HG03159 (cell line): ENCODE results near the gene PDIA5.
"Not testable (repeated sequence)": the region's sequence is repeated elsewhere in the genome, so short reads cannot be mapped to it uniquely, and the experiment has no call there.

ENCODE experiments used
- ATAC-seq: cut with Tn5 transposase; IDR thresholded peaks from one replicate; pipeline ENCODE4 v1.9.1; 2021; ENCODE audit warnings: mild to moderate bottlenecking, moderate library complexity; ENCODE audit not compliant: unreplicated experiment

The PDIA5 gene

DNA sequence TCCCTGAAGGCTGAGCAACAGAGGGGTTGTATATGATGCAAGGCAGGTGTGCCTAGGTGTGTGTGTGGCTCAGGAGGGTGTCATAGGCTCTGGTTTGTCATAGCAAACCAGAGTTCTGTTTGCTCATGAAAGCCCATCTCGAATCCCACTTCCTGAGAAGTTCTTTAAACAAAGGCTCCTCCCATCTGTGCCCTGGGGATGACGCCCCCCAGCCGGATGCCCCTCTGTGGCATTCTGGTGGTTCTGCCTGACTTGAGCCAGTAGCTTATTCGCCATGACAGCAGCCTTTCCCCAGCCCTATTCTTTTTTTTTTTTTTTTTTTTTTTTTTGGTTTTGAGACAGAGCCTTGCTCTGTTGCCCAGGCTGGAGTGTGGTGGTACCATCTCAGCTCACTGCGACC is 45.4 kb downstream of the PDIA5 start:
- ATAC-seq = no peak

- not testable (repeated sequence) for ATAC-seq
Measured at GRCh38 chr3:123112656-123113055, 45.8 kb downstream of the PDIA5 start.

DNA sequence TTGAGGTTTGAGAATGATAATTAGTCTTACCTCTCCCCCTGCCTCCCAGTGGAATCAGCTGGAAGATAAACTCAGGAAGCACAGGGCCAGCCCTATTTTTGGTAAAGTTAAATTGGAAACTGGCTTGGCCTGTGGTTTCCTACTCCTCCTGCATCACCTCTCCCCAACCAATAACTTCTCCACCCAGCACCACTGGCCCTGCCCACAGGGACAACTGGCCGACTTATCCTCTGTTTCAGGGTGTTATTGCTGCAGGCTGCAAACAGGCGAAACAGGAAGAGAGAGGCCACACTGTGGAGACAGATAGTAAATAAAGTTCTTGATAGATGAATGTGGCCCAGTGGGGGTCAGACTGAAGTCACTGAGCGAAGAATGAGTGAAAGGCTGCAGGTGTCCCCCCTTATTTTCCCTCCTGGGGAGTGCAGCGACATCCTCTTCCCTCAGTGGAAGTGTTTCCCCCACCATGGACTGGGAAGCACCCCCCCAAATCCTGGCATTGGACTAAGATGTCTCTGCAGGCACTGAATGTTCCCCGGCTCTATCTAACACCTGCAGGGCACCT is 47.1 kb downstream of the PDIA5 start:
- ATAC-seq = no peak

DNA sequence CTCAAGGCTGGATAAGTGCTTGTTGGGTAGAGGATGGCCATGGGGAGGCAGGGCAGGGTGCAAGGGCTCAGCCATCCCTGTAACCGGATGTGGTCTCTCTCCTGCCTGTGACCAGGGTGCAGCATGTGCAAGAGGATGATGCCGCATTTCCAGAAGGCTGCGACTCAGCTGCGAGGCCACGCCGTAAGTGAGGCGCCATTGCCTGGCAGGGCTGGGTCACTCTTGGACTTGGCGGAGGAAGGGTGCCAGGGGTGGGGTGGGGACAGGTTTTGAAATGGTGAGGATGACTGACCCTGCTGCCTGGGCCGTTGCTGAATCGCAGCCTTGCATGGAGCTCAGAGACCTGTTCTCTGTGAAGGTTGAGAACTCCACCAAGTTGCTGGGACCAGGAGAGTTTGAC is 49.3 kb downstream of the PDIA5 start:
- ATAC-seq = no peak

DNA sequence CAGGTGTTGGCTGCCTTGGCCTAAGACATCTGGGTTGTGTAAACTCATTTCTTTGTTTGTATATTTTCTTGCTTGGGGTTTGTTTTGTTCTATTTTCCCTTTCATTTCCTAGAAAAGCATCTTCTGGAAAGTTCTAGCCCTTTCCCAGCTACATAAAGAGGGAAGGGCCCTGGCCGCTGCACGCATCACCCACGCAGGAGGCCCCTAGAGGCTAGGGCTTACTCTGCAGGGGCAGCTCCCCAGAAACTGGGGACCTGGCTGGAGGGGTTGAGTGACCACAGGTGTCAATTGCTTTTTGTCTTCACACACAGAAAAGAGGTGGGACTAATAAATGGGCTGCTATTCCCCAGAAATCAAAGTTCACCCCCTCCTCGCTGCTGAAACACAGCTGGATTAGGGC is 52.6 kb downstream of the PDIA5 start:
- no peak for ATAC-seq

- ATAC-seq = no peak
Measured at GRCh38 chr3:123119802-123120201, 53.0 kb downstream of the PDIA5 start.

- no peak for ATAC-seq
Measured at GRCh38 chr3:123120573-123120972, 53.7 kb downstream of the PDIA5 start.

- ATAC-seq = no peak
Measured at GRCh38 chr3:123122057-123122456, 55.2 kb downstream of the PDIA5 start.

- ATAC-seq = no peak
Measured at GRCh38 chr3:123122525-123123315, 55.9 kb downstream of the PDIA5 start.

DNA sequence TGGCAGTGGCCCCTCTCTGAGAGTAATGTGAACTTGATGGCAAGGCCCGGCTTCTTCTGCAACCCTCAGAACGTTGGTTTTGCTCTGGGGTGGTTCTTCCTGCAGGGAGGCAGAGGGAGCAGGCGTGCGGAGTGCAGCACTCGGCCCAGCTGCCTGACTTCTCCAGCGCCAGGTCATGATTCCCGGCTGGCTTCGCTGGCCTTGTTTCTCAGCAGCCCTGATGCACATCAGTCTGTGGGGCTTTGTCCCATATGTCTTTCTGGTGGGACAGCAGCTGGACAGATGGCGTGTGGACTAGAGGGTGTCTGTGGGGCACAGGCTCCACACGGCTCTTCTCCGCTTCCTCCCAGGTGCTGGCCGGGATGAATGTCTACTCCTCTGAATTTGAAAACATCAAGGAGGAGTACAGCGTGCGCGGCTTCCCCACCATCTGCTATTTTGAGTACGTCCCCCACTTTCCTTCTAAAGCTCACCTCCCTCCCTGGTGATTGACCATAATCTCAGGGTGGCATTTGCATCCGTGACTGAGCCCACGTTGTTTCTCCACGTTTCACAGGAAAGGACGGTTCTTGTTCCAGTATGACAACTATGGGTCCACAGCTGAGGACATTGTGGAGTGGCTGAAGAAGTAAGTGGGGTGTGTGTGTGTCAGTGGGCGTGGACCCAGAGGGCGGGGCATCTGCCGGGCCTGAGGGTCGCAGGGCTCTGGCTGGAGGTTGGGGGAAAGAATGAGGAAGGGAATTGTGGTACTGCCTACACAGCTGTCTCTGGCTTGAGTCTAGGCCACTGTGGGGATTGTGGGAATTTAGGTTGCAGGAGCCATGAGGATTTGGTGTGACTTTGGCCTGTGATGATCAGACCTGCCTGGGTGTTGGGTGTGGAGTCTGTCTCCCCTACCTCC is 57.1 kb downstream of the PDIA5 start:
- no peak for ATAC-seq

DNA sequence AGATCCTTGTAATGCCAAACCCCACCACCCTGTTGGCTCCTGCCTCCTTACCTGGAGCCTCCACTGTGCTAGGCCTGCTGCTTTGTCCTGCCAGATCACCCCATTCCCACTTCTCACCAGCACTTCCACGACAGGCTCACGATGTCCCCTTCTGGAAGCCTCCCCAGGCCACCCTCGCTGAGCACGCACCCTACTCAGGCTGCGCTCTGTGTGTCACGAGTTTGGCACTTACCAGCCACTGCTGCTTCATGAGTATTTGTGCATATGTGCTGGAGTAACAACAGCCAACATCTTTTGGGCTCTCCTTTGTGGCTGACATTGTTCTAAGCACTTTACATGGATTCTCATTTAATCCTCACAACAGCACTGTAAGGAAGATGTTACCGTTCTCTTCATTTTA is 58.1 kb downstream of the PDIA5 start:
- ATAC-seq = no peak

DNA sequence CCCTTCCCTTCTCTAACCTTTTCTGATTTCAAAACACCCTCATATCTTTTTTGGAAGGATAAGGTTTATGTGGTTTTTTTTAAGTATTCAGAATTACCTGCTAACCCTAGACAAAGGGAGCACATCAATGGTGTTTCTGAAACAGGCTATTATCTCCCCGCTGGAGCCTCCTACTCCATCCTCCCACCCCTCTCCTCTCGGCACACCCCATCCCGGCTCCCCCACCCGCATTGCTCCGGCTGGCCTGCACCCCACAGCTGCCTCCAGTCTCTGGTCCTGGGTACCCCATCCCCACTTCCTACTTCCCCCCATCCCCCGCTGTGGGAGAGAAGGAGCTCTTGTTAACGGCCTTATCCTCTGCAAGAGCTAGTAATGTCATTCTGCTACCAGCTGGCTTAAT is 59.2 kb downstream of the PDIA5 start:
- ATAC-seq = no peak

DNA sequence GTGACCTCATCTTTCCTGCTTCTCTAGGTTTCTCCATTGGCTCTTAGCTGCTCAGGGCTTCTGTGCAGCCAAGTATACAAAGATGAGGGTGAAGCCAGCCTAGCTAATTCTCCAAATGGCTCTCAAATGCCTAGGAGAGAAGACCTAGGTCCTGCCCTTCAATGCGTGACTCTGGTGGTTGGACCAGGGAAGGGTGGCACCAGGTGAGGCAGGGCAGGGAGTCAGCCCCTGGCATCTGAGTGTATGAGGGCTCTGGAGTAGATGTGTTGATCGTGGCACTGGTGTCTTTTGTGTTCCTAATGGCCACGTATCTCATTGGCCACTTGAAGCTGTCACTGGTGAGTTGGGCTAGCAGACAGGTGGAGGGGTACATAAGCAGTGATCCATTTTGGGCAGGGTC is 59.8 kb downstream of the PDIA5 start:
- ATAC-seq = no peak

DNA sequence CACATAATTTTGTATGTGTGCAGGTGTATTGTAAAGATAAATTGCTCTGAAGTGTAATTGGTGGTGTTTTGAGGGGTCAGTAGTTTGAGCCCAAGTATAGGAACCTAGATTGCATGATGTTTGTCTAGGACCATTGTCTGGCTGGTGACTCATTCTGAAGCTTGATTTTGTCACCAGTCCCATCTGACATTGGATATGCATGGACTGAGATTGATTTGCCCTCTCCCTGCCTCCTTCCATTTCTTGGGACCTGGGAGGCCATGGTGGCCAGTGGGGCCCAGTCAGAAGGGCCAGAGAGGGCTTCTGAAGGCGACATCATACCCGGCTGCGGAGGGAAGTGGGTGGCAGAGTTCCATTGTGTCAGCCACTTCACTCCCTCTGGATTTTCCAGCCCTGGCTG is 62.3 kb downstream of the PDIA5 start:
- ATAC-seq = no peak

DNA sequence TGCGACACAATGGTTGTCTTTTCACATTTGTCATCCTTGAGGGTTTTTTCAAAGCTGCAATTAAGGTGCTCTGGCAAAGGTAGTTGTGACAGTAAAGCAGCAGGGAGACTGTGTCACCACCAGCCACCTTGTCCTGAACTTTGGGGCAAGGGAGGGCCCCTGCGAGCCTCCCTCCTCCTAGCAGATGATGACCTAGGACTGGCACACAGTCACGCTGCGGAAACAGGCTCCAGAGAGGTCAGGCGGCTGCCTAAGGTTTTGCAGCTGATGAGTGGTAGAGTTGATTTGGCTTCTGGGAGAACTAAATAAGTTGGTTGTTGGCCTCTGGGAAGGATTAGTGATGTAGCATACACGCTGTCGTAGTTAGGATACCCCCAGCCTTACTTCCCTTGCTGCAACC is 62.7 kb downstream of the PDIA5 start:
- no peak for ATAC-seq

- ATAC-seq = no peak
Measured at GRCh38 chr3:123130079-123130750, 63.4 kb downstream of the PDIA5 start.

GRCh38 chr3:123134671-123135070 is 67.8 kb downstream of the PDIA5 start:
- ATAC-seq = no peak

GRCh38 chr3:123137001-123137400 is 70.2 kb downstream of the PDIA5 start:
- no peak for ATAC-seq

GRCh38 chr3:123138839-123139444 is 72.1 kb downstream of the PDIA5 start:
- ATAC-seq = no peak

DNA sequence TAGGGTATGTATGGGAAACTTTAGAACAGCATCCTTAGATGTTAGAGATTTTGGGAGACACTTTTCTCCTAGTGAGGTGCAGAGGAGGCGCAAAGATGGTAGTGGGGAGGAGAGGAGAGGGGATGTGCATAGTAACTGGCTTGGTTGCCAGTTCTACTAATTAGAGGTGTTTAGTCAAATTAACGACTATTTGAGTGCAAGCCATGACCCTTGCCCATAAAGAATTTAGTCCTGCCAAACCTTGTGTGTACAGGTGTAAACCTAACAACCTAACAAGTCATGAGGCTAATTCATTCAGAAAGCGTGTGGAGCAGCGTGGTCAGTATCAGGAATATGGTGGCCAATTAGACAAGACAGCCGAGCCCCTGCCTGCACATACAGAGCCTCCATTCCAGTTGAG is 72.7 kb downstream of the PDIA5 start:
- no peak for ATAC-seq

DNA sequence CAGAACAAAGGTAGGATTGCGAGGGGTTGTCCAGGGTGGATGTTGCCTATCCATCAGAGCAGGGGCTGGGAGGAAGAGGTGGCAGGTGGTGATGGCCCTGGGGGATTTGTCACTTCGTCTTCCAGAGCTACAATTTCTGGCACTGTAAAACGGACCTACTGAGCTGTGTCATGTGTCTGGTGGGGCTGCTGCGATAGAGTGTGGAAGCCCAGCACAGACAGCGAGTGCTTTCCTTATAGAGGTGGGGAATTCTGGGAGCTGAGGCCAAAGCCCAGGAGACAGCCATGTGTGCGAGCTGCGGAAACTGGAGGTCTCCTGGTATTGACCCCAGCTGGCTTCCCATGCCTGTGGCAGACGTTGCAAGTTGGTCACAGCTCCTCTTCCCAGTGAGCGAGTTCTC is 73.7 kb downstream of the PDIA5 start:
- ATAC-seq = no peak
